GM23338 (cell line): ENCODE results near the gene NHSL1. TPM values are rescaled to one million over a fixed set of nuclear protein-coding genes. Genes with fewer than 3 reads are reported as not detected.

Experiments used
- ATAC-seq: fragments of 200-7000 bp; cut with Tn5 transposase; 3 replicates; pipeline ENCODE4 v1.9.1; 2020
- DNase-seq: peaks from one replicate; pipeline ENCODE4 v3.0.0-alpha.2; 2015; ENCODE audit warnings: low spot score
- H2AFZ ChIP-seq: fragments of 200-600 bp; sonication (generic); 2 replicates; pipeline ENCODE4 v1.8.0; 2016; ENCODE audit warnings: antibody characterized with exemption, mild to moderate bottlenecking, moderate library complexity
- H3F3A ChIP-seq: fragments of 200-600 bp; sonication (generic); replicated peaks from 2 replicates; pipeline ENCODE4 v1.8.0; 2017; ENCODE audit warnings: antibody characterized with exemption, mixed run types, low read depth
- H3K27ac ChIP-seq: fragments of 200-600 bp; sonication (generic); 2 replicates; pipeline ENCODE4 v1.6.1; 2016; ENCODE audit warnings: low read depth
- H3K27me3 ChIP-seq: fragments of 200-600 bp; sonication (generic); 2 replicates; pipeline ENCODE4 v1.8.0; 2016; ENCODE audit warnings: mild to moderate bottlenecking, mixed run types, moderate library complexity; ENCODE audit not compliant: insufficient read depth
- H3K36me3 ChIP-seq: fragments of 200-600 bp; sonication (generic); 2 replicates; pipeline ENCODE4 v1.8.0; 2016; ENCODE audit warnings: mild to moderate bottlenecking; ENCODE audit not compliant: insufficient read depth
- H3K4me1 ChIP-seq: fragments of 200-600 bp; sonication (generic); 2 replicates; pipeline ENCODE4 v1.8.0; 2016; ENCODE audit warnings: mild to moderate bottlenecking, moderate library complexity; ENCODE audit not compliant: insufficient read depth
- H3K4me2 ChIP-seq: fragments of 200-600 bp; sonication (generic); 2 replicates; pipeline ENCODE4 v1.7.1; 2017; ENCODE audit warnings: mixed run types
- H3K4me3 ChIP-seq: fragments of 200-600 bp; sonication (generic); 2 replicates; pipeline ENCODE4 v1.6.1; 2016; ENCODE audit warnings: mixed run types
- H3K79me2 ChIP-seq: fragments of 200-600 bp; sonication (generic); replicated peaks from 2 replicates; pipeline ENCODE4 v1.8.0; 2017; ENCODE audit warnings: mild to moderate bottlenecking; ENCODE audit not compliant: insufficient read depth
- H3K9me2 ChIP-seq: fragments of 200-600 bp; sonication (generic); 2 replicates; pipeline ENCODE4 v1.8.0; 2017; ENCODE audit not compliant: insufficient read depth
- H4K20me1 ChIP-seq: fragments of 200-600 bp; sonication (generic); replicated peaks from 2 replicates; pipeline ENCODE4 v1.8.0; 2017; ENCODE audit warnings: mild to moderate bottlenecking; ENCODE audit not compliant: insufficient read depth
- H3K27ac Mint-ChIP-seq: 2 replicates; pipeline ENCODE4 v1.8.0; 2020; ENCODE audit warnings: inconsistent platforms, mild to moderate bottlenecking, moderate library complexity, mixed read lengths
- H3K27me3 Mint-ChIP-seq: 3 replicates; pipeline ENCODE4 v1.8.0; 2022; ENCODE audit warnings: low read depth, mild to moderate bottlenecking, moderate library complexity, mixed read lengths, inconsistent platforms; ENCODE audit not compliant: insufficient read depth, poor library complexity
- H3K36me3 Mint-ChIP-seq: 3 replicates; pipeline ENCODE4 v1.8.0; 2021; ENCODE audit warnings: low read depth, mild to moderate bottlenecking, inconsistent platforms, moderate library complexity, mixed read lengths
- H3K4me1 Mint-ChIP-seq: 3 replicates; pipeline ENCODE4 v1.8.0; 2020; ENCODE audit warnings: mild to moderate bottlenecking, inconsistent platforms, mixed read lengths
- H3K4me3 Mint-ChIP-seq: 3 replicates; pipeline ENCODE4 v1.8.0; 2021; ENCODE audit warnings: moderate library complexity, mild to moderate bottlenecking, inconsistent platforms, mixed read lengths
- H3K9me3 Mint-ChIP-seq: 3 replicates; pipeline ENCODE4 v1.8.0; 2020; ENCODE audit warnings: moderate library complexity, mild to moderate bottlenecking, inconsistent platforms, mixed read lengths
- CREB1 ChIP-seq: fragments of 250-450 bp; sonication (Bioruptor Pico); IDR thresholded peaks from 2 replicates; pipeline ENCODE4 v1.5.0; 2020; ENCODE audit warnings: low read depth, mild to moderate bottlenecking, moderate library complexity
- EZH2 ChIP-seq: fragments of 200-600 bp; sonication (generic); IDR thresholded peaks from one replicate; pipeline ENCODE4 v1.8.0; 2017; ENCODE audit warnings: antibody characterized with exemption, mild to moderate bottlenecking, low read depth; ENCODE audit not compliant: unreplicated experiment
- EZH2phosphoT487 ChIP-seq: fragments of 200-600 bp; sonication (generic); IDR thresholded peaks from one replicate; pipeline ENCODE4 v1.8.1; 2018; ENCODE audit warnings: antibody characterized with exemption; ENCODE audit not compliant: unreplicated experiment
- JUNB ChIP-seq: IDR thresholded peaks from one replicate; pipeline ENCODE4 v1.6.1; 2016; ENCODE audit warnings: antibody characterized with exemption; ENCODE audit not compliant: unreplicated experiment
- NANOG ChIP-seq: IDR thresholded peaks from 2 replicates; pipeline ENCODE4 v1.6.1; 2016; ENCODE audit warnings: antibody characterized with exemption, borderline replicate concordance
- POLR2AphosphoS5 ChIP-seq: IDR thresholded peaks from 2 replicates; pipeline ENCODE4 v1.6.1; 2016; ENCODE audit warnings: antibody characterized with exemption, low read depth
- STAT1 ChIP-seq: IDR thresholded peaks from one replicate; pipeline ENCODE4 v1.6.1; 2016; ENCODE audit warnings: antibody characterized with exemption; ENCODE audit not compliant: unreplicated experiment
- ZNF114 ChIP-seq: fragments of 250-450 bp; sonication (Bioruptor Pico); IDR thresholded peaks from 2 replicates; pipeline ENCODE4 v1.5.0; 2020; ENCODE audit warnings: mild to moderate bottlenecking, moderate library complexity
- ZNF331 ChIP-seq: fragments of 250-450 bp; sonication (Bioruptor Pico); IDR thresholded peaks from 2 replicates; pipeline ENCODE4 v1.5.0; 2020; ENCODE audit warnings: low read depth, mild to moderate bottlenecking, moderate library complexity
- ZNF462 ChIP-seq: fragments of 250-450 bp; sonication (Bioruptor Pico); IDR thresholded peaks from 2 replicates; pipeline ENCODE4 v1.5.0; 2020; ENCODE audit warnings: mild to moderate bottlenecking, moderate library complexity
- polyA plus RNA-seq: library from polyadenylated mRNA; unstranded; fragments of >200 nt; fragmentation: Nextera tagmentation; extraction: Ambion mirVana; gene quantifications from 2 replicates; pipeline ENCODE4 v1.2.1, GENCODE V29; 2016
- total RNA-seq: library from RNA; depleted of rRNA; stranded (reverse); fragments of >200 nt; shearing (Covaris generic); gene quantifications from 2 replicates; pipeline ENCODE4 v1.2.3, GENCODE V29; 2014
- TF ChIP-seq, protein P1 (sequence below), 2 experiments: fragments of 200-600 bp in 1 of 2; sonication (generic) in 1 of 2; conservative IDR thresholded peaks; 2 replicates each; pipeline versions ENCODE4 v1.5.1 to v1.6.1; 2016 to 2017; ENCODE audit warnings: antibody characterized with exemption in 2 of 2, low read depth in 2 of 2, mild to moderate bottlenecking in 2 of 2, moderate library complexity in 1 of 2
- TF ChIP-seq, protein P2 (sequence below): IDR thresholded peaks from 2 replicates; pipeline ENCODE4 v1.6.1; 2016; ENCODE audit warnings: antibody characterized with exemption

NHSL1 gene
- total and polyA plus RNA-seq, 2 experiments from 2014 or later = 11.2 to 24.5 TPM

DNA sequence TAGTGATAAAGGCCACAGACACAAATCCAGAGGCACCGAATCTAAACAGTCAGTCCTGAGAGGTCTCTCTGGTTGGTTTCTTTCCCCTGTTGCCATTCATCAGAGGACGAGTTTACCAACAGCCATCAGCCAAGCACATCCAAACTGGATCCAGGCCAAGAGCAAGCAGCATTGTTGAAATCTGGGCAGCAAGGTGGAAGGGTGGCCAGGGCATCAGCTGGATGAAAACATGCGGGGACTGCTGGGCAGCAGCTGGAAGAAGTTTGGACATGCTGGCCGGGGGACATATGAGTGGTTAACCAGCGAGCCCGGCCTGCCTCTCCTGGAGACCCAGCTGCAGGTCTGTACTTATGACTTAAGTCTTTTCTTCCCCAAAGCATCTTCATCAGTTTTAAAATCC lies 121.5 kb downstream of the NHSL1 start, which contains the start of gene SMIM28 (continued):
- TF ChIP-seq STAT1 = no peak
- TF ChIP-seq, protein P1, sequence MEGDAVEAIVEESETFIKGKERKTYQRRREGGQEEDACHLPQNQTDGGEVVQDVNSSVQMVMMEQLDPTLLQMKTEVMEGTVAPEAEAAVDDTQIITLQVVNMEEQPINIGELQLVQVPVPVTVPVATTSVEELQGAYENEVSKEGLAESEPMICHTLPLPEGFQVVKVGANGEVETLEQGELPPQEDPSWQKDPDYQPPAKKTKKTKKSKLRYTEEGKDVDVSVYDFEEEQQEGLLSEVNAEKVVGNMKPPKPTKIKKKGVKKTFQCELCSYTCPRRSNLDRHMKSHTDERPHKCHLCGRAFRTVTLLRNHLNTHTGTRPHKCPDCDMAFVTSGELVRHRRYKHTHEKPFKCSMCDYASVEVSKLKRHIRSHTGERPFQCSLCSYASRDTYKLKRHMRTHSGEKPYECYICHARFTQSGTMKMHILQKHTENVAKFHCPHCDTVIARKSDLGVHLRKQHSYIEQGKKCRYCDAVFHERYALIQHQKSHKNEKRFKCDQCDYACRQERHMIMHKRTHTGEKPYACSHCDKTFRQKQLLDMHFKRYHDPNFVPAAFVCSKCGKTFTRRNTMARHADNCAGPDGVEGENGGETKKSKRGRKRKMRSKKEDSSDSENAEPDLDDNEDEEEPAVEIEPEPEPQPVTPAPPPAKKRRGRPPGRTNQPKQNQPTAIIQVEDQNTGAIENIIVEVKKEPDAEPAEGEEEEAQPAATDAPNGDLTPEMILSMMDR (conservative IDR thresholded peaks at IDR 0.05; ENCODE audit: low read depth in 2 of 2) = no peak

- no peaks in the 10 kb centered on the region for H3K79me2 ChIP-seq
Measured at GRCh38 chr6:138377042-138377441, 122.3 kb downstream of the NHSL1 start.

More at GRCh38 chr6:138377042-138377441, 122.3 kb downstream of the NHSL1 start:
- H3K4me2 ChIP-seq = no peak overlapping the region
- Mint-ChIP-seq H3K27me3 (no peaks in the 10 kb centered on the region), H3K9me3 (no peaks in the 10 kb centered on the region; the same call in 2 of the 3 replicates), H3K4me3 (no peak overlapping the region), H3K36me3 (no peaks in the 10 kb centered on the region), H3K27ac (no peak overlapping the region), H3K4me1 (peaks cover 14% of the 10 kb centered on the region)
- ATAC-seq (no peak), DNase-seq (no peak)
- TF ChIP-seq POLR2AphosphoS5 (no peak), JUNB (no peak), ZNF331 (CRISPR knock-in tag) (no peak), NANOG (no peak), ZNF462 (CRISPR knock-in tag) (no peak), STAT1 (no peak), EZH2 (no peak), CREB1 (CRISPR knock-in tag) (no peak), EZH2phosphoT487 (no peak), ZNF114 (CRISPR knock-in tag) (no peak)
- TF ChIP-seq, protein P2, sequence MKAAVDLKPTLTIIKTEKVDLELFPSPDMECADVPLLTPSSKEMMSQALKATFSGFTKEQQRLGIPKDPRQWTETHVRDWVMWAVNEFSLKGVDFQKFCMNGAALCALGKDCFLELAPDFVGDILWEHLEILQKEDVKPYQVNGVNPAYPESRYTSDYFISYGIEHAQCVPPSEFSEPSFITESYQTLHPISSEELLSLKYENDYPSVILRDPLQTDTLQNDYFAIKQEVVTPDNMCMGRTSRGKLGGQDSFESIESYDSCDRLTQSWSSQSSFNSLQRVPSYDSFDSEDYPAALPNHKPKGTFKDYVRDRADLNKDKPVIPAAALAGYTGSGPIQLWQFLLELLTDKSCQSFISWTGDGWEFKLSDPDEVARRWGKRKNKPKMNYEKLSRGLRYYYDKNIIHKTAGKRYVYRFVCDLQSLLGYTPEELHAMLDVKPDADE = no peak
- H4K20me1 ChIP-seq = no peaks in the 10 kb centered on the region
- H3F3A ChIP-seq = no peaks in the 10 kb centered on the region
- no peaks in the 10 kb centered on the region for H3K27me3 ChIP-seq
- no peaks in the 10 kb centered on the region for H3K36me3 ChIP-seq
- no peaks in the 10 kb centered on the region for H3K9me2 ChIP-seq
- no peak overlapping the region for H3K27ac ChIP-seq
- H2AFZ ChIP-seq = no peak overlapping the region
- no peak overlapping the region for H3K4me3 ChIP-seq
- peaks cover 19% of the 10 kb centered on the region for H3K4me1 ChIP-seq
